ENCODE results near the gene MYOF. TPM values are rescaled to one million over a fixed set of nuclear protein-coding genes. Genes with fewer than 3 reads are reported as not detected.
A peak's percentile ranks its signal among the peaks of the same experiment; 100 is the strongest.

The MYOF gene
- polyA plus RNA-seq, 1 donor (not counting 4 experiments of a cell fraction or from before 2014, with no cell fraction given), result 232 TPM

DNA sequence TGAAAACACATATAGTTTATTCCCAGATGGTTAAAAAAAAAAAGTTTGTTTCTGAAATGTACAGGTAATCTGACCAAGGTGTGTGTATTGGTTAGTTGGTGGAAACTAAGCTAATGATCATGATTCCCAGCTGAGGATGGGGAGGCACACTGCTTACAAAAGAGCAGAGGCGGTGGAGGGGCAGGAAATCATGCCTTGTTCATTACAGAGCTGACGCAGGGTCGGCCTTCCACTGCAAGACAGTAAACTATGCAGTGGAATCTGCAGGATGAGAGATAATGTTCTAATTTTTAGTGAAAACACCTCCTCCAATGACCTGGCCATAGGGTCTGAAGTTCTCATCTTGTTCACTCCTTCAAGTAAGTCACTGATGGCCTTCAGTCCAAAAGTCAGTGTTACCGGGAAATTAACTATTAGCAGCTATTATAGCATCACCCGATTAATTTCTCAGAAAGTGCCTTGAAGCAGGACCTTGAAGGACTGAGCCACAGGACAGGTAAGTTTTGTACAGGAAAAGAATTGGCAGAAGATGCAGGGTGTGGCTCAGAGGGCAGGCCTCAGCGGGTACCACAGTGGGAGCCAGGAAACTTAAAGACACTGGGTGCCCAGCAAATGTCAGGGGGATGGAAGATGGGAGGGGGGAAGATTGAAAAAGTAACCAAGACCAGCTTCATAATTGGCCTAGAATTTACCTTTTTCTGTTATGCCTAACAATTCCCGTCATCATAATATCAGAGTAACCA, 36.0 kb downstream of the MYOF start:
- Histone ChIP-seq H3K27me3 (ENCODE audit: control insufficient read depth, extremely low read depth, insufficient read depth, low read length) (no peaks in the 10 kb centered on the region), H3K9me3 (ENCODE audit: control insufficient read depth, low read depth, low read length) (no peaks in the 10 kb centered on the region), H3K4me1 (ENCODE audit: control insufficient read depth, extremely low read depth, insufficient read depth, low read length) (peaks cover 49% of the 10 kb centered on the region), H2AFZ (ENCODE audit: control insufficient read depth, low read length) (no peak overlapping the region), H3K79me2 (ENCODE audit: control insufficient read depth, insufficient read depth, low read length) (peaks cover 45% of the 10 kb centered on the region), H3K9ac (ENCODE audit: control insufficient read depth, extremely low read depth, insufficient read depth, low read length) (peak overlapping the region; percentile 72), H3K36me3 (ENCODE audit: control insufficient read depth in 2 of 2, extremely low read depth in 1 of 2, insufficient read depth in 2 of 2, low read length in 2 of 2) (peaks cover 19 to 29% of the 10 kb centered on the region in 2 experiments), H4K20me1 (ENCODE audit: control insufficient read depth, extremely low read depth, insufficient read depth, low read length) (no peaks in the 10 kb centered on the region), H3K4me2 (ENCODE audit: control insufficient read depth, extremely low read depth, insufficient read depth, low read depth, low read length) (peak overlapping the region; percentile 72), H3K4me3 (ENCODE audit: control insufficient read depth in 2 of 3, extremely low read depth in 1 of 3, insufficient read depth in 2 of 3, low read depth in 1 of 3, low read length in 3 of 3) (peak overlapping the region in 2 of 3 experiments; percentile 19 to 31), H3K27ac (ENCODE audit: control insufficient read depth, insufficient read depth, low read length) (peak overlapping the region; percentile 95), H3K9me1 (ENCODE audit: control insufficient read depth, extremely low read depth, insufficient read depth, low read length) (no peaks in the 10 kb centered on the region)
- dilution Hi-C loops (cut with MboI; ENCODE audit: extremely low pct_ligation_motif_present, low sequenced_read_pairs), result no loop called here
- DNase-seq (ENCODE audit: low read depth, low spot score) (no peak), FAIRE-seq (peak; percentile 60)
- TF ChIP-seq, protein P1, sequence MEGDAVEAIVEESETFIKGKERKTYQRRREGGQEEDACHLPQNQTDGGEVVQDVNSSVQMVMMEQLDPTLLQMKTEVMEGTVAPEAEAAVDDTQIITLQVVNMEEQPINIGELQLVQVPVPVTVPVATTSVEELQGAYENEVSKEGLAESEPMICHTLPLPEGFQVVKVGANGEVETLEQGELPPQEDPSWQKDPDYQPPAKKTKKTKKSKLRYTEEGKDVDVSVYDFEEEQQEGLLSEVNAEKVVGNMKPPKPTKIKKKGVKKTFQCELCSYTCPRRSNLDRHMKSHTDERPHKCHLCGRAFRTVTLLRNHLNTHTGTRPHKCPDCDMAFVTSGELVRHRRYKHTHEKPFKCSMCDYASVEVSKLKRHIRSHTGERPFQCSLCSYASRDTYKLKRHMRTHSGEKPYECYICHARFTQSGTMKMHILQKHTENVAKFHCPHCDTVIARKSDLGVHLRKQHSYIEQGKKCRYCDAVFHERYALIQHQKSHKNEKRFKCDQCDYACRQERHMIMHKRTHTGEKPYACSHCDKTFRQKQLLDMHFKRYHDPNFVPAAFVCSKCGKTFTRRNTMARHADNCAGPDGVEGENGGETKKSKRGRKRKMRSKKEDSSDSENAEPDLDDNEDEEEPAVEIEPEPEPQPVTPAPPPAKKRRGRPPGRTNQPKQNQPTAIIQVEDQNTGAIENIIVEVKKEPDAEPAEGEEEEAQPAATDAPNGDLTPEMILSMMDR (optimal IDR thresholded peaks at IDR 0.05 in 1 of 3, IDR thresholded peaks at IDR 0.05 in 1 of 3, conservative IDR thresholded peaks at IDR 0.05 in 1 of 3; ENCODE audit: extremely low read depth in 1 of 3, insufficient read depth in 2 of 3, low read length in 3 of 3), result no peak
- TF ChIP-seq EZH2 (IDR thresholded peaks at IDR 0.05; ENCODE audit: low read length), result no peak

DNA sequence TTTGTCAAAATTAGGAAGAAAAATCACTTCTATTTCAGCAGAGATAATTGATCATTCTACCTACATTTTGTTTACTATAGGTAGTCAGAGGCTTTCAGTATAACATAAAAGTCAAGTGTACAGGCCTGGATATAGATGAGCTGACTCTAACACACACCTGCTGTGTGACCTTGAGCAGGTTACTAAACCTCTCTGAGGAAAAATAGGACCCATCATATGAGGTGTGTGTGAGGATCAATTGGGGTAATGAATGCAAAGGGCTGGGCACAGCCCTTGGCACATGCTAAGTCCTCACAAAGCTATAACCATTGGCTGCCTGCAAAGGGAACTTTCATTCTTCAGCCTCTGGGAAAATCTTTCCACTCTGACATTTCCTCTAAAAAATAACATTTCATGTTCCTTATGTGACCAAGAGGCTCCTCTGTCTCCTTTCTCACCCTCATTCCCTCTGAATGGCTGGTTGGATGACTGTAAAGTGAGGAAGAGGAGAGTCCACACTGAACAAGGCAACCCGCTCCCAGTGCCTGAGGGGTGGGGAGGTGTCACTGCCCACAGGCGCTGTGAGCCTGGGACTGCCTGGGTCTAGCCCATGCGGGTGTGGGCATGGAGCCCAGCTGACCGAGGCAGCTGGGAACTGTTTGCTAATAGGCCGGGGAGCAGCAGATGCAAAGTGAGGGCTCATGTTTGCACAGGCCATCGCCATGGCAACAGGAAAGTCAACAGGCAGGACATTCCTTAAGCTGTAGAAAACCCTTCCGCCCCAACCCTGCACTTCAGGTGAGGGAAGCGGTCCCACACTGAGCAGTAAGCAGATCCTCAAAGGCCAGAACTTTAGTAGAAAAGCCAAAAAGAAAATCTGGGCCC, 36.8 kb downstream of the MYOF start:
- peak overlapping the region; percentile 72 for H3K4me2 ChIP-seq (ENCODE audit: control insufficient read depth, extremely low read depth, insufficient read depth, low read depth, low read length)
- H3K27me3 ChIP-seq (ENCODE audit: control insufficient read depth, extremely low read depth, insufficient read depth, low read length), result no peaks in the 10 kb centered on the region
- no peaks in the 10 kb centered on the region for H3K9me3 ChIP-seq (ENCODE audit: control insufficient read depth, low read depth, low read length)
- H3K79me2 ChIP-seq (ENCODE audit: control insufficient read depth, insufficient read depth, low read length), result peaks cover 50% of the 10 kb centered on the region
- no peaks in the 10 kb centered on the region for H4K20me1 ChIP-seq (ENCODE audit: control insufficient read depth, extremely low read depth, insufficient read depth, low read length)
- H3K4me1 ChIP-seq (ENCODE audit: control insufficient read depth, extremely low read depth, insufficient read depth, low read length), result peaks cover 57% of the 10 kb centered on the region
- dilution Hi-C loops (cut with MboI; ENCODE audit: extremely low pct_ligation_motif_present, low sequenced_read_pairs), result no loop called here
- no peaks in the 10 kb centered on the region for H3K9me1 ChIP-seq (ENCODE audit: control insufficient read depth, extremely low read depth, insufficient read depth, low read length)
- H3K9ac ChIP-seq (ENCODE audit: control insufficient read depth, extremely low read depth, insufficient read depth, low read length), result peak overlapping the region; percentile 72
- H3K36me3 ChIP-seq (ENCODE audit: control insufficient read depth in 2 of 2, extremely low read depth in 1 of 2, insufficient read depth in 2 of 2, low read length in 2 of 2), result peaks cover 16 to 26% of the 10 kb centered on the region in 2 experiments
- no peak overlapping the region for H2AFZ ChIP-seq (ENCODE audit: control insufficient read depth, low read length)
- H3K27ac ChIP-seq (ENCODE audit: control insufficient read depth, insufficient read depth, low read length), result peak overlapping the region; percentile 95
- DNase-seq (ENCODE audit: low read depth, low spot score) (peak; percentile 95), FAIRE-seq (peak; percentile 99)
- H3K4me3 ChIP-seq (ENCODE audit: control insufficient read depth in 2 of 3, extremely low read depth in 1 of 3, insufficient read depth in 2 of 3, low read depth in 1 of 3, low read length in 3 of 3), result peak overlapping the region in 2 of 3 experiments; percentile 31
- no peak for TF ChIP-seq EZH2 (IDR thresholded peaks at IDR 0.05; ENCODE audit: low read length)
- TF ChIP-seq, protein P1 (optimal IDR thresholded peaks at IDR 0.05 in 1 of 3, IDR thresholded peaks at IDR 0.05 in 1 of 3, conservative IDR thresholded peaks at IDR 0.05 in 1 of 3; ENCODE audit: extremely low read depth in 1 of 3, insufficient read depth in 2 of 3, low read length in 3 of 3), result no peak
